Testis (tissue), 3 donors: ENCODE measurements around the gene DIS3L2. TPM values are rescaled to one million over a fixed set of nuclear protein-coding genes. Genes with fewer than 3 reads are reported as not detected.

Source experiments
- DNase-seq: peaks from one replicate; pipeline ENCODE4 v3.0.0-alpha.2; 2019
- H3K27ac ChIP-seq, 2 donors: fragments of 200-600 bp; sonication (generic); one replicate each; pipeline ENCODE4 v1.5.1; 2019
- H3K27me3 ChIP-seq: fragments of 200-600 bp; sonication (generic); one replicate; pipeline ENCODE4 v1.5.1; 2019
- H3K36me3 ChIP-seq: fragments of 200-600 bp; sonication (generic); one replicate; pipeline ENCODE4 v1.5.1; 2017; ENCODE audit warnings: low read depth; ENCODE audit errors: missing control alignments
- H3K4me1 ChIP-seq: fragments of 200-600 bp; sonication (generic); one replicate; pipeline ENCODE4 v1.5.1; 2019
- H3K4me3 ChIP-seq, 2 donors: fragments of 200-600 bp; sonication (generic); one replicate each; pipeline ENCODE4 v1.5.1; 2017 to 2019
- H3K9me3 ChIP-seq: fragments of 200-600 bp; sonication (generic); one replicate; pipeline ENCODE4 v1.5.1; 2017
- CTCF ChIP-seq, 3 experiments: fragments of 450-650 bp in 2 of 3; fragments of 200-600 bp in 1 of 3; sonication (generic) in 1 of 3; IDR thresholded peaks; one replicate each; pipeline ENCODE4 v1.5.1; 2016 to 2019; ENCODE audit warnings: antibody characterized with exemption in 3 of 3, mild to moderate bottlenecking in 2 of 3, moderate library complexity in 1 of 3
- POLR2A ChIP-seq: fragments of 450-650 bp; IDR thresholded peaks from one replicate; pipeline ENCODE4 v1.6.1; 2017; ENCODE audit warnings: antibody characterized with exemption, mild to moderate bottlenecking, moderate library complexity
- WGBS, 2 donors: methylation state at CpG; one replicate each; pipeline ENCODE4 v1.1.5; 2018; 5-methylcytosine and 5-hydroxymethylcytosine counted together
- intact Hi-C: fragments of 100-400 bp; cut with DNase I; formaldehyde crosslinking; loops from one replicate; pipeline ENCODE4 v1.15.1; 2023; ENCODE audit warnings: low total_unique reads
- polyA plus RNA-seq: library from polyadenylated mRNA; stranded (reverse); fragments of 350-450 nt; fragmentation: Illumina TruSeq; extraction: RNeasy Lipid Tissue Mini Kit (QIAGEN cat#74804); gene quantifications from one replicate; pipeline ENCODE4 v1.2.3, GENCODE V29; 2014; ENCODE audit warnings: low read depth, low replicate concordance; ENCODE audit not compliant: insufficient read depth
- total RNA-seq, 2 donors: library from RNA; depleted of rRNA; stranded (reverse); fragments of >200 nt; gene quantifications; one replicate each; pipeline ENCODE4 v1.2.3, GENCODE V29; 2016

DIS3L2 gene
- total and polyA plus RNA-seq, 3 donors from 2014 or later, result 32.5 to 80.7 (median 70.4) TPM

- H3K27me3 ChIP-seq, result no peaks in the 10 kb centered on the region
- H3K4me1 ChIP-seq, result no peaks in the 10 kb centered on the region
- H3K9me3 ChIP-seq, result no peaks in the 10 kb centered on the region
- H3K4me3 ChIP-seq, result no peak overlapping the region
- H3K27ac ChIP-seq, result no peak overlapping the region
- TF ChIP-seq POLR2A, result no peak
- TF ChIP-seq CTCF (IDR thresholded peaks at IDR 0.05), result no peak
- H3K36me3 ChIP-seq, result no peaks in the 10 kb centered on the region
- 94 to 100% methylated on average over 1 of the region's 1 CpG for WGBS, 2 donors
- intact Hi-C loops, result no loop called here
- DNase-seq, result no peak
Observed at GRCh38 chr2:232133078-232133477, 171.6 kb downstream of the DIS3L2 start.

- 86 to 93% methylated on average over 4 of the region's 4 CpGs for WGBS, 2 donors
- intact Hi-C loops, result no loop called here
- no peaks in the 10 kb centered on the region for H3K4me1 ChIP-seq
Observed at GRCh38 chr2:232134939-232135338, 173.4 kb downstream of the DIS3L2 start.

GRCh38 chr2:232137356-232138147 lies 176.0 kb downstream of the DIS3L2 start:
- WGBS, 2 donors, result 78 to 86% methylated on average over 3 of the region's 3 CpGs
- Histone ChIP-seq H3K4me1 (no peaks in the 10 kb centered on the region), H3K36me3 (no peaks in the 10 kb centered on the region), H3K27me3 (no peaks in the 10 kb centered on the region), H3K9me3 (no peaks in the 10 kb centered on the region), H3K4me3 (no peak overlapping the region), H3K27ac (no peak overlapping the region)
- TF ChIP-seq POLR2A (no peak), CTCF (IDR thresholded peaks at IDR 0.05) (no peak)
- intact Hi-C loops, result no loop called here
- no peak for DNase-seq

More at GRCh38 chr2:232134939-232135338, 173.4 kb downstream of the DIS3L2 start:
- H3K27ac ChIP-seq, result no peak overlapping the region
- no peak overlapping the region for H3K4me3 ChIP-seq
- no peak for DNase-seq
- H3K27me3 ChIP-seq, result no peaks in the 10 kb centered on the region
- H3K36me3 ChIP-seq, result no peaks in the 10 kb centered on the region
- TF ChIP-seq POLR2A (no peak), CTCF (IDR thresholded peaks at IDR 0.05) (no peak)
- no peaks in the 10 kb centered on the region for H3K9me3 ChIP-seq

- no peaks in the 10 kb centered on the region for H3K9me3 ChIP-seq
- DNase-seq, result no peak
- H3K36me3 ChIP-seq, result no peaks in the 10 kb centered on the region
- no peak overlapping the region for H3K27ac ChIP-seq
- H3K4me3 ChIP-seq, result no peak overlapping the region
- intact Hi-C loops, result no loop called here
- TF ChIP-seq CTCF (IDR thresholded peaks at IDR 0.05) (no peak), POLR2A (no peak)
- WGBS, 2 donors, result 84 to 91% methylated on average over 5 of the region's 5 CpGs
- H3K27me3 ChIP-seq, result no peaks in the 10 kb centered on the region
- H3K4me1 ChIP-seq, result no peaks in the 10 kb centered on the region
Observed at GRCh38 chr2:232138441-232138840, 176.9 kb downstream of the DIS3L2 start.

- H3K9me3 ChIP-seq, result no peaks in the 10 kb centered on the region
- no peak overlapping the region for H3K4me3 ChIP-seq
- no peaks in the 10 kb centered on the region for H3K4me1 ChIP-seq
- TF ChIP-seq CTCF (IDR thresholded peaks at IDR 0.05) (no peak), POLR2A (no peak)
- H3K36me3 ChIP-seq, result no peaks in the 10 kb centered on the region
- H3K27me3 ChIP-seq, result no peaks in the 10 kb centered on the region
- WGBS, 2 donors, result 92 to 93% methylated on average over 4 of the region's 4 CpGs
- DNase-seq, result no peak
- intact Hi-C loops, result no loop called here
- H3K27ac ChIP-seq, result no peak overlapping the region
Observed at GRCh38 chr2:232139171-232139594, 177.7 kb downstream of the DIS3L2 start.
